NCI-H146 treated with DMSO at 0.1 percent for 48 hours (cell line): Measurements from ENCODE around the gene PTPN9.

ENCODE experiments used
- DNase-seq: peaks from one replicate; lab custom pipeline; 2025; ENCODE audit not compliant: unreplicated experiment; lab: John Stamatoyannopoulos, UW

Gene PTPN9

GRCh38 chr15:75425966-75426500 is 153.1 kb downstream of the PTPN9 start:
- DNase-seq, result no peak

- no peak for DNase-seq
Measured at GRCh38 chr15:75422554-75422953, 156.6 kb downstream of the PTPN9 start.

GRCh38 chr15:75420698-75421097 is 158.4 kb downstream of the PTPN9 start:
- DNase-seq, result no peak

- DNase-seq, result no peak
Measured at GRCh38 chr15:75416584-75416983, 162.5 kb downstream of the PTPN9 start.
